Stimulated activated CD4-positive, alpha-beta T cell treated with anti-CD3 and anti-CD28 coated beads, TNF-alpha, amount 100 ng/mL, for 24 hours (primary cell): ENCODE data around the gene ZIM2.
A peak's percentile ranks its signal among the peaks of the same experiment; 100 is the strongest.

Source experiments
- DNase-seq, 3 experiments: peaks; one replicate each; pipeline ENCODE4 v3.0.0-alpha.2; 2020; ENCODE audit warnings: low read depth in 3 of 3

Gene ZIM2

GRCh38 chr19:56808717-56809392, 31.7 kb downstream of the ZIM2 start:
- no peak for DNase-seq

GRCh38 chr19:56806639-56807038, 33.9 kb downstream of the ZIM2 start:
- no peak for DNase-seq

DNA sequence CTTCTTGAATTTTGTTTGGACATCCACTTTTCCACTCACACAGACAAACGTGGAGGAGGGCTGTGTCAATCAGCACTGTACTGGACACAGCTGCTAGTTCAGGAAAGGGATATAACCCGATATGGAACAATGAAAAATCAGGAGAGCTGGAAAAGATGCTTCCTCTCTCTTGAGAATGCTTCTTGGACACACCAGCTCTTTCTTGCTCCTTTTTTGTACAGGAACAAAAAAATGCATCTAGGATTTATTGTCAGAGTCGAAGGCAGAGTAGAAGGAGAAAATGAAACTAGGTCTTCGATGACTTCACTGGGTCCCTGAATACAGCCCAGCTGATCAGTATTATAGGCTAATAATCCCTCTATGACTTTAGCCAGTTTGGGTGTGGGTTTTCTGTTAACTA, 62.2 kb downstream of the ZIM2 start:
- DNase-seq: no peak

DNA sequence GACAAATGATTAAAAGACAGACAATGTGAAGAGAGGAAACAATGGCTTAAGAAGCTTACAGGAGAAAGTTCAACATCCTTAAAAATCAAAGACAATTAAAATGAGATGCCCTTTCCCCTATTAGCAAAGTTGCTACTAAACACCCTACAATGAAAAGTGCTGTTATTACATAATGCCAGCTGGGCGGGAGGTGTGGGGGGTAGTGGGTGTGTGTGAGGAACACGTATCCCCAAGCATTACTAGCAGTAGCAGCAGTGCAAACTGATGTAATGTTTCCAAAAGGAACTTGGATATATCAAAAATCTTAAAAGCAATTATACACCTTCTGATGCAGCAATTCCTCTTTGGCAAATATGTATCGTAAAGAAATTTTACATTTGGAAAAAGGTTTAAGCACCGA, 70.9 kb downstream of the ZIM2 start:
- DNase-seq: no peak

- peak in 1 of 3 experiments; percentile 26 for DNase-seq
Measured at GRCh38 chr19:56765137-56765536, 75.4 kb downstream of the ZIM2 start.

DNA sequence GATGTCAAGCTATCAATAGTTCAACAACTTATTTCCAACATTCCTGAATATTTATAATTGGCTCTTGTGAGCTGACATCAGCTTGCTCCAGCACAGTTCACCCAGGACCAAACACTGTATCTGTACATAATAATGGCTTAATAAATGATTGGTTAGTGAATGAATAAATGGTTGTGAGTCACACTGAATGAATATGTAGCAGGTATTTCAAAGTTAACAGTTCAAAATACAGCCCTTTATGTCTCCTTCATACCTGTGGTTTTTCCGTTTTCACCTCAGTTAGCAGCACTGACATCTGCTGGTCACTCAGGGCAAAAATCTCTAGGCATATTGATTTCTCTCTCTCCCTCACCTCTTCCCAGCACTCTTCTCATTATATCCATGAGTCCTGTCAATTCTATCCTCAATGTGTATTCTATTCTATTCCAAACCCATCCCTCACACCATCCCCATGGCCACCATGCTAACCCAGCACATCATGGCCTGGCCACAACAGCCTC, 76.3 kb downstream of the ZIM2 start:
- no peak for DNase-seq

- no peak for DNase-seq
Measured at GRCh38 chr19:56760842-56761241, 79.7 kb downstream of the ZIM2 start.

GRCh38 chr19:56759531-56759930, 81.0 kb downstream of the ZIM2 start:
- DNase-seq: no peak

DNA sequence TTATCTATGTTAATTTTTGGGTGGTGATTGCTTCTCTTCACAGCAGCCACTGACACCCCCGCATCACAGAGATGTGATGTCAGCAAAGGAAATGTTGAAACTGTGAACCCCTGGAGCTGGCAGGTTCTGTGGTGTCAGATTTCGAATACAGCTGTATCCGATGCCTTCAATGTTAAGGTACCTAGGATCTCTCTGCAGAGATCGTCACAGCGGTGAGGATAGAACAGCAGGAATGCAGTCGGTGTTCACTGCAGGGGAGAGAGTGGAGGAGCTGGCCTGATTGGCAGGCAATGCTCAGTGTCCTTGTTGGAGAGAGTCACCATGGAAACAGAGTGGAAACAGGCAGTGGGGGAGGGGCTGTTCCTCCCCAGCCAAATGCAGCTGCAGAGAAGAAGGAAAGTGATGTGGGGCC, 89.4 kb downstream of the ZIM2 start:
- no peak for DNase-seq

DNA sequence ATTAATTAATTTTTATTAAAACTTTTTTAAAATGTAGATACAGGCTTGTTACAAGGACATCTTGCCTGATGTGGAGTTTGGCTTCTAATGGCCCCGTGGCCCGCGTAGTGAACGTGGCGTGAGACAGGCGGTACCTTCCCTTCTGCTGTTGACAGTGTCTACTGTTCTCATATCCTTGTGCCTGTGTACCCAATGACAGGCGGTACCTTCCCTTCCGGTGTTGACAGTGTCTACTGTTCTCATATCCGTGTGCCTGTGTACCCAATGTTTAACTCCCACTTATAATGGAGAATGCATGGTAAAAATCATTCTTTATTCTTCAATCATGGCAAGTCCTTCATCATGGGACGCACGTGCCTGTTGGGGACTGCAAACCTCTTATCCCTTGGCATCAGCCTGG, 89.9 kb downstream of the ZIM2 start:
- no peak for DNase-seq

GRCh38 chr19:56748378-56748777, 92.1 kb downstream of the ZIM2 start:
- DNase-seq: no peak

GRCh38 chr19:56746367-56746766, 94.2 kb downstream of the ZIM2 start:
- DNase-seq: no peak

- no peak for DNase-seq
Measured at GRCh38 chr19:56740501-56740900, 100.0 kb downstream of the ZIM2 start.

DNA sequence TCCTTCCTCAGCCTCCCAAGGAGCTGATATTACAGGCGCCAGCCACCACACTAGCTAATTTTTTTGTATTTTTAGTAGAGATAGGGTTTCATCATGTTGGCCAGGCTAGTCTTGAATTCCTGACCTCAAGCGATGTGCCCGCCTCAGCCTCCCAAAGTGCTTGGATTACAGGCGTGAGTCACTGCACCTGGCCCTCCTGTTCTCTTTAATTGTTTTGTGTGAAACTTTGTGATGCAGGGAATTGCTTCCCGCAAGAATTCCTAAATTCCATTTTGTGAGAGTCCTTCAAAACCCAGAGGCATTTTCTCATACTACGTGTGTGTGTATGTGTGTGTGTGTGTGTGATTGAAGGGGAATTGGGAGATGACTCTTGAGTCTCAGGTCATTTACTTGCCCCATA, 104.0 kb downstream of the ZIM2 start:
- no peak for DNase-seq

GRCh38 chr19:56732976-56733375, 107.5 kb downstream of the ZIM2 start:
- no peak for DNase-seq

- DNase-seq: no peak
Measured at GRCh38 chr19:56727677-56728076, 112.8 kb downstream of the ZIM2 start.

DNA sequence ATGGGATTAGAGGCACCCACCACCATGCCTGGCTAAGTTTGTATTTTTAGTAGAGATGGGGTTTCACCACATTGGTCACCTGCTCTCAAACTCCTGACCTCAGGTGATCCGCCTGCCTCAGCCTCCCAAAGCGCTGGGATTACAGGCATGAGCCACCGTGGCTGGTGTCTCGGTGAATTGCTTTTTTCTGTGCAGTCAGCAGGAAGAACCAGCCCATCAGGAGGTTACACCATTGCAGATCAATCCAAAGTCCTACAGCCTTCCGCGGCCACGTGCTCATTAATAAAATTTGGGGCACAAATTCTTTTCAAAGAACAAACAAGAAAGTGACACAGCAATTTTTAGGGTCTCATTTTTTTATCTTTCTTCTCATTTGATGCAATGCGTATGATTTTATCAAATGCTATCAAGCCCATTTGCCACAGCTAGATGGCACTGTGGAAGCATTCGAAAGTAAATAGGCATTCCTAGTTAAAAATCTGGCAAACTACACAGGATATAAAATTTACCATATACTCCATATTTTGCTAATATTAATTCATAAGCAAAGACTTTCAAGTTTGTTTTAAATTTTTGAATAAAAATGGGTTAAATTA, 114.6 kb downstream of the ZIM2 start:
- no peak for DNase-seq
